DND-41 (cell line): ENCODE data around the gene NRK.

Experiments used
- ATAC-seq: fragments of 200-7000 bp; cut with Tn5 transposase; 3 replicates; pipeline ENCODE4 v1.9.1; 2021; ENCODE audit warnings: low read depth; ENCODE audit not compliant: insufficient read depth
- DNase-seq: peaks from one replicate; pipeline ENCODE4 v3.0.0-alpha.2; 2020
- H2AFZ ChIP-seq: 2 replicates; pipeline ENCODE4 v1.6.0; 2012; ENCODE audit warnings: low read depth, low read length
- H3K27ac ChIP-seq: 2 replicates; pipeline ENCODE4 v1.5.1; 2012; ENCODE audit warnings: low read length, inconsistent platforms
- H3K27me3 ChIP-seq: fragments of 200-600 bp; sonication (generic); 2 replicates; pipeline ENCODE4 v1.6.0; 2012; ENCODE audit warnings: low read length, mild to moderate bottlenecking, inconsistent platforms; ENCODE audit not compliant: insufficient read depth, poor library complexity
- H3K36me3 ChIP-seq: 2 replicates; pipeline ENCODE4 v1.5.1; 2012; ENCODE audit warnings: low read length, inconsistent platforms; ENCODE audit not compliant: insufficient read depth
- H3K4me1 ChIP-seq: 2 replicates; pipeline ENCODE4 v1.5.1; 2012; ENCODE audit warnings: mild to moderate bottlenecking, low read length; ENCODE audit not compliant: insufficient read depth
- H3K4me2 ChIP-seq: 2 replicates; pipeline ENCODE4 v1.6.0; 2012; ENCODE audit warnings: mild to moderate bottlenecking, moderate library complexity, low read length, inconsistent platforms; ENCODE audit not compliant: insufficient read depth
- H3K4me3 ChIP-seq, 2 experiments: fragments of 200-600 bp in 1 of 2; shearing (Covaris generic) in 1 of 2; 2 replicates each; pipeline ENCODE4 v1.5.1; 2012 to 2016; ENCODE audit warnings: inconsistent platforms in 2 of 2, low read length in 2 of 2, mild to moderate bottlenecking in 2 of 2, low read depth in 1 of 2, moderate library complexity in 1 of 2
- H3K79me2 ChIP-seq: 2 replicates; pipeline ENCODE4 v1.6.0; 2012; ENCODE audit warnings: low read length, inconsistent platforms; ENCODE audit not compliant: insufficient read depth
- H3K9ac ChIP-seq: 2 replicates; pipeline ENCODE4 v1.6.0; 2012; ENCODE audit warnings: low read depth, mild to moderate bottlenecking, inconsistent platforms, low read length, moderate library complexity
- H3K9me3 ChIP-seq: 2 replicates; pipeline ENCODE4 v1.5.1; 2012; ENCODE audit warnings: low read length, moderate library complexity, mild to moderate bottlenecking, inconsistent platforms; ENCODE audit not compliant: insufficient read depth, severe bottlenecking
- H4K20me1 ChIP-seq: 2 replicates; pipeline ENCODE4 v1.6.0; 2012; ENCODE audit warnings: low read length; ENCODE audit not compliant: insufficient read depth
- EZH2 ChIP-seq: IDR thresholded peaks from 3 replicates; pipeline ENCODE4 v1.6.1; 2012; ENCODE audit warnings: borderline replicate concordance, low read depth, mild to moderate bottlenecking, moderate library complexity, low read length, inconsistent platforms; ENCODE audit not compliant: severe bottlenecking
- TF ChIP-seq, protein P1 (sequence below): IDR thresholded peaks from 2 replicates; pipeline ENCODE4 v1.5.1; 2012; ENCODE audit warnings: borderline replicate concordance, low read length, moderate library complexity, mild to moderate bottlenecking; ENCODE audit not compliant: poor library complexity, severe bottlenecking; ENCODE audit errors: extremely low read depth

The NRK gene

DNA sequence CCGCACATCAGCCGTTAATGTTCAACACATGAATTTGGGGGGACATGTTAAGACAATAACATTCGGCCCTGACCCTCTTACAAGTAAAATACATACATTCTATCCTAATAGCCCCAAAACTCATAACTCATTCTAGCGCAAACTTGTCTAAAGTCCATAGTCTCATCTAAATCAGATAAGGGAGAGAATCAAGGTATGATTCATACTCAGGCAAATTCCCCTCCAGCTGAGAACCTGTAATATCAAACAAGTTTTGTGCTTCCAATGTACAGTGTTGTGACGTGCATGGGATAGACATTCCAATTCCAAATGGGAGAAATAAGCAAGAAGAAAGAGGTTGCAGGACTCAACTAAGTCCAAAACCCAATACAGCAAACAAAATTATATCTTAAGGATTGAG, 147.1 kb downstream of the NRK start:
- no peaks in the 10 kb centered on the region for H3K27me3 ChIP-seq
- DNase-seq, result no peak

DNA sequence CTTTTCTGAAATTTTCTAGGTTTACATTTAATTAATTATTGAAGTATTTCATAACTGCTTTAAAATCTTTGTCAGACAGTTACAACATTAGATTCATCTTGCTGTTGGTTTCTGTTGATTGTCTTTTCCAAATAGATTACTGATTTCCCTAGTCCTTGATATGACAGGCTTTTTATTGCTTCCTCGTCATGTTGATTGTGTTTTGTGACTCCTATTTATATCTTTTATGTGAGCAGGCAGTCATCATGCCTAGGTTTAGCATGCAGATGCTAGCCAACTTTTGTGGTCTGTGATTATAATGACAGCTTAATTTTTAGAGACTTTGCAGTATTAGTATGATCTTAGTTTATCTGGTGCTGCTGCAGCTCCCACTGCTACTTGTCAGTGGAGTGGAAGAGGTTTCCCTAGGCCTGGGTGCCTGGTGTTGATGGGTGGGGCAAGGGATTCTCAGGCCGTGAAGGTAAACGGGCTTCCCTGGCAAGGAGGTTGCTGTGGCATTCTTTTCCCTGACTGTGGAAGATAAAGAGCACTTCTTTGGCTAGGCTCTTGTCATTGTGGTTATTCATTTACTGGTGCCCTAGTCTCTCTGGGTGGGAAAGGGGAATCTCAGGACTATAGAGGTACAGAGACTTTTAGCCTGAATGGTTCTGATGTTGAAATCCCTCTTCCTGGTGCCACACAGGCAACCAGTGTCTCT, 150.5 kb downstream of the NRK start:
- Histone ChIP-seq H3K27me3 (no peaks in the 10 kb centered on the region), H3K79me2 (no peaks in the 10 kb centered on the region), H3K4me1 (no peaks in the 10 kb centered on the region), H3K9me3 (no peaks in the 10 kb centered on the region), H3K27ac (no peak overlapping the region), H3K4me2 (no peak overlapping the region), H3K4me3 (no peak overlapping the region), H4K20me1 (no peaks in the 10 kb centered on the region), H3K36me3 (no peaks in the 10 kb centered on the region), H3K9ac (no peak overlapping the region), H2AFZ (no peak overlapping the region)
- DNase-seq (no peak), ATAC-seq (no peak)
- no peak for TF ChIP-seq EZH2
- TF ChIP-seq, protein P1, sequence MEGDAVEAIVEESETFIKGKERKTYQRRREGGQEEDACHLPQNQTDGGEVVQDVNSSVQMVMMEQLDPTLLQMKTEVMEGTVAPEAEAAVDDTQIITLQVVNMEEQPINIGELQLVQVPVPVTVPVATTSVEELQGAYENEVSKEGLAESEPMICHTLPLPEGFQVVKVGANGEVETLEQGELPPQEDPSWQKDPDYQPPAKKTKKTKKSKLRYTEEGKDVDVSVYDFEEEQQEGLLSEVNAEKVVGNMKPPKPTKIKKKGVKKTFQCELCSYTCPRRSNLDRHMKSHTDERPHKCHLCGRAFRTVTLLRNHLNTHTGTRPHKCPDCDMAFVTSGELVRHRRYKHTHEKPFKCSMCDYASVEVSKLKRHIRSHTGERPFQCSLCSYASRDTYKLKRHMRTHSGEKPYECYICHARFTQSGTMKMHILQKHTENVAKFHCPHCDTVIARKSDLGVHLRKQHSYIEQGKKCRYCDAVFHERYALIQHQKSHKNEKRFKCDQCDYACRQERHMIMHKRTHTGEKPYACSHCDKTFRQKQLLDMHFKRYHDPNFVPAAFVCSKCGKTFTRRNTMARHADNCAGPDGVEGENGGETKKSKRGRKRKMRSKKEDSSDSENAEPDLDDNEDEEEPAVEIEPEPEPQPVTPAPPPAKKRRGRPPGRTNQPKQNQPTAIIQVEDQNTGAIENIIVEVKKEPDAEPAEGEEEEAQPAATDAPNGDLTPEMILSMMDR, result no peak

More for the DNA sequence above, 147.1 kb downstream of the NRK start:
- no peaks in the 10 kb centered on the region for H3K4me1 ChIP-seq
- H2AFZ ChIP-seq, result no peak overlapping the region
- H3K4me3 ChIP-seq, result no peak overlapping the region
- no peak overlapping the region for H3K9ac ChIP-seq
- ATAC-seq, result no peak
- H3K36me3 ChIP-seq, result no peaks in the 10 kb centered on the region
- H3K79me2 ChIP-seq, result no peaks in the 10 kb centered on the region
- no peaks in the 10 kb centered on the region for H3K9me3 ChIP-seq
- no peak overlapping the region for H3K4me2 ChIP-seq
- TF ChIP-seq, protein P1, result no peak
- TF ChIP-seq EZH2, result no peak
- no peak overlapping the region for H3K27ac ChIP-seq
- no peaks in the 10 kb centered on the region for H4K20me1 ChIP-seq

DNA sequence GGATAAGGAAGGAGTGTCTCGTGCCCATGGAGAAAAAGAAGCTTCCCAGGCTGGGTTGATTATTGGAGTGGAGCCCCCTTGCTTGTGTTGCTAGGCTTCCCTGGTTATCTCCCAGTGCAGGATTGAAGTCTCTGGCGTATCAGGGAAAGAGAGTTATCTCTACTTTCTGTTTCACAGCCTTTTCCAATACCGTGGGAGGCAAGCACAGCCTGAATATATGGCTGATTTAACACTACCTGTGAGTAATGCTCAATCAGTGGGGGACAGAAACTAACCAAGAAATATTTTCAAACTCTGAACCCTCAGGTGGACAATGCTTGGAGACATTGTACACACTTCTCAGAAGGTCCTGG, 151.0 kb downstream of the NRK start:
- DNase-seq (no peak), ATAC-seq (no peak)
- H3K27me3 ChIP-seq, result no peaks in the 10 kb centered on the region
- no peak overlapping the region for H2AFZ ChIP-seq
- H3K9me3 ChIP-seq, result no peaks in the 10 kb centered on the region
- H3K36me3 ChIP-seq, result no peaks in the 10 kb centered on the region
- H3K4me2 ChIP-seq, result no peak overlapping the region
- no peaks in the 10 kb centered on the region for H3K79me2 ChIP-seq
- TF ChIP-seq EZH2, result no peak
- TF ChIP-seq, protein P1, result no peak
- H3K27ac ChIP-seq, result no peak overlapping the region
- no peaks in the 10 kb centered on the region for H4K20me1 ChIP-seq
- H3K9ac ChIP-seq, result no peak overlapping the region
- H3K4me1 ChIP-seq, result no peaks in the 10 kb centered on the region
- H3K4me3 ChIP-seq, result no peak overlapping the region

DNA sequence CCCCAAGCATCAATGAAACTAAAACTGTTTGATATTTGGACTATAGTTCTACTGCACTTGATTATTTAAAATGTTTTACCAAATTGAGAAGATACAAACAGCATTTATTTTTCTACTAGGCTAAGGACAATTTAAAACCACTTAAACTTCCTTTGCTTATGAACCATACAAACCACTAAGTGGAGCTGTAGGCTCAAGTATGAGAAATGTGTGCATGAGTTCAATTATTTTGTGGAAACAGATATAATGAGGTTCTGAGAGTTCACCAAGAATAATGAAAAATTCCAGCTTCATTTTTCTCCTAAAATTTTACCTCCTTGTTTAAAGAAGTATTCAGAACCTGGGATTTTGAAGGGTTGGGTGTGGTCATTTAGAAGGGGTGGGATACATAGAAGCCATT, 153.0 kb downstream of the NRK start:
- ATAC-seq (no peak), DNase-seq (no peak)
- Histone ChIP-seq H4K20me1 (no peaks in the 10 kb centered on the region), H3K27me3 (no peaks in the 10 kb centered on the region), H3K9ac (no peak overlapping the region), H3K4me1 (no peaks in the 10 kb centered on the region), H3K9me3 (no peaks in the 10 kb centered on the region), H3K27ac (no peak overlapping the region), H2AFZ (no peak overlapping the region), H3K4me3 (no peak overlapping the region), H3K79me2 (no peaks in the 10 kb centered on the region), H3K4me2 (no peak overlapping the region), H3K36me3 (no peaks in the 10 kb centered on the region)
- TF ChIP-seq EZH2, result no peak
- TF ChIP-seq, protein P1, result no peak
